Trophoblast cell (in vitro differentiated cells and primary cell): ENCODE results near the gene HDDC3.
A peak's percentile ranks its signal among the peaks of the same experiment; 100 is the strongest.

Source experiments
- DNase-seq, 2 donors: peaks; one replicate each; pipeline ENCODE4 v3.0.0-alpha.2; 2016
- H2AFZ ChIP-seq: 2 replicates; pipeline ENCODE4 v1.6.1; 2013; ENCODE audit warnings: low read length, moderate library complexity, mild to moderate bottlenecking; ENCODE audit not compliant: insufficient read depth, poor library complexity
- H2AK5ac ChIP-seq: 2 replicates; pipeline ENCODE4 v1.6.1; 2013; ENCODE audit warnings: mild to moderate bottlenecking, low read length
- H2BK120ac ChIP-seq: 2 replicates; pipeline ENCODE4 v1.6.1; 2013; ENCODE audit warnings: low read length, mild to moderate bottlenecking, moderate library complexity; ENCODE audit not compliant: insufficient read depth, poor library complexity
- H2BK12ac ChIP-seq: 2 replicates; pipeline ENCODE4 v1.6.1; 2013; ENCODE audit warnings: mild to moderate bottlenecking, low read length, moderate library complexity
- H2BK5ac ChIP-seq: 2 replicates; pipeline ENCODE4 v1.6.1; 2013; ENCODE audit warnings: low read length, low read depth, moderate library complexity, mild to moderate bottlenecking; ENCODE audit not compliant: poor library complexity
- H3K14ac ChIP-seq: 2 replicates; pipeline ENCODE4 v1.6.1; 2013; ENCODE audit warnings: mild to moderate bottlenecking, low read length
- H3K18ac ChIP-seq: 2 replicates; pipeline ENCODE4 v1.6.1; 2013; ENCODE audit warnings: mild to moderate bottlenecking, low read length
- H3K23ac ChIP-seq: 2 replicates; pipeline ENCODE4 v1.6.1; 2013; ENCODE audit warnings: low read length
- H3K27ac ChIP-seq: 2 replicates; pipeline ENCODE4 v1.5.1; 2013; ENCODE audit warnings: low read depth, mild to moderate bottlenecking, inconsistent platforms, low read length, moderate library complexity
- H3K27me3 ChIP-seq: 2 replicates; pipeline ENCODE4 v1.6.1; 2013; ENCODE audit warnings: inconsistent platforms, mild to moderate bottlenecking, low read length, moderate library complexity; ENCODE audit not compliant: insufficient read depth
- H3K36me3 ChIP-seq, 2 experiments: 1 replicate in 1 of 2; 2 replicates in 1 of 2; pipeline ENCODE4 v1.6.1; 2013; ENCODE audit warnings: low read length in 2 of 2, mild to moderate bottlenecking in 2 of 2, moderate library complexity in 1 of 2; ENCODE audit not compliant: insufficient read depth in 2 of 2, control insufficient read depth in 1 of 2
- H3K4ac ChIP-seq: 2 replicates; pipeline ENCODE4 v1.6.1; 2013; ENCODE audit warnings: low read depth, mild to moderate bottlenecking, low read length, moderate library complexity
- H3K4me1 ChIP-seq, 2 experiments: 1 replicate in 1 of 2; 2 replicates in 1 of 2; pipeline ENCODE4 v1.6.1; 2013; ENCODE audit warnings: low read length in 2 of 2, mild to moderate bottlenecking in 2 of 2, moderate library complexity in 1 of 2; ENCODE audit not compliant: insufficient read depth in 2 of 2, control insufficient read depth in 1 of 2
- H3K4me2 ChIP-seq: 2 replicates; pipeline ENCODE4 v1.6.1; 2013; ENCODE audit warnings: inconsistent platforms, mild to moderate bottlenecking, low read length, moderate library complexity
- H3K4me3 ChIP-seq: 2 replicates; pipeline ENCODE4 v1.5.1; 2013; ENCODE audit warnings: mild to moderate bottlenecking, low read depth, low read length, inconsistent platforms
- H3K79me1 ChIP-seq: one replicate; pipeline ENCODE4 v1.6.1; 2013; ENCODE audit warnings: low read length
- H3K79me2 ChIP-seq: 2 replicates; pipeline ENCODE4 v1.6.1; 2013; ENCODE audit warnings: low read length, mild to moderate bottlenecking; ENCODE audit not compliant: control insufficient read depth, insufficient read depth, poor library complexity
- H3K9ac ChIP-seq: 2 replicates; pipeline ENCODE4 v1.6.1; 2013; ENCODE audit warnings: mild to moderate bottlenecking, low read length
- H3K9me3 ChIP-seq: 2 replicates; pipeline ENCODE4 v1.6.1; 2013; ENCODE audit warnings: low read depth, mild to moderate bottlenecking, control low read depth, inconsistent platforms, low read length; ENCODE audit not compliant: insufficient read depth
- H4K12ac ChIP-seq: 2 replicates; pipeline ENCODE4 v1.6.1; 2013; ENCODE audit warnings: low read depth, mild to moderate bottlenecking, low read length, moderate library complexity
- H4K8ac ChIP-seq: 2 replicates; pipeline ENCODE4 v1.6.1; 2013; ENCODE audit warnings: low read depth, mild to moderate bottlenecking, low read length, moderate library complexity
- H4K91ac ChIP-seq: one replicate; pipeline ENCODE4 v1.6.1; 2013; ENCODE audit warnings: low read depth, mild to moderate bottlenecking, low read length, moderate library complexity
- WGBS: extraction: QIAGEN DNeasy Blood & Tissue Kit; methylation state at CpG from one replicate; pipeline ENCODE4 v1.1.7; 2013; ENCODE audit warnings: missing lambda C conversion rate; ENCODE audit not compliant: insufficient read length, insufficient coverage; ENCODE audit errors: extremely low coverage; 5-methylcytosine and 5-hydroxymethylcytosine counted together

Gene HDDC3

GRCh38 chr15:90904746-90905145, 27.6 kb downstream of the HDDC3 start:
- peaks cover 4% of the 10 kb centered on the region for H3K79me1 ChIP-seq
- no peak overlapping the region for H3K27ac ChIP-seq
- H4K91ac ChIP-seq = no peak overlapping the region
- WGBS = no CpG with 5 or more reads among the region's 9 CpGs
- H3K4me2 ChIP-seq = no peak overlapping the region
- H3K4me3 ChIP-seq = no peak overlapping the region
- H2BK120ac ChIP-seq = no peak overlapping the region
- H2BK5ac ChIP-seq = no peak overlapping the region
- H3K4me1 ChIP-seq = peaks cover 5 to 9% of the 10 kb centered on the region in 2 experiments
- H3K23ac ChIP-seq = no peak overlapping the region
- no peak for DNase-seq
- H4K8ac ChIP-seq = no peak overlapping the region
- H3K9ac ChIP-seq = no peak overlapping the region
- no peaks in the 10 kb centered on the region for H3K27me3 ChIP-seq
- no peak overlapping the region for H4K12ac ChIP-seq
- peaks cover 25 to 26% of the 10 kb centered on the region in 2 experiments for H3K36me3 ChIP-seq
- H2BK12ac ChIP-seq = no peak overlapping the region
- H2AFZ ChIP-seq = no peak overlapping the region
- H3K9me3 ChIP-seq = no peaks in the 10 kb centered on the region
- H3K18ac ChIP-seq = no peak overlapping the region
- H2AK5ac ChIP-seq = no peak overlapping the region
- no peak overlapping the region for H3K4ac ChIP-seq
- H3K79me2 ChIP-seq = peaks cover 2% of the 10 kb centered on the region
- no peak overlapping the region for H3K14ac ChIP-seq

DNA sequence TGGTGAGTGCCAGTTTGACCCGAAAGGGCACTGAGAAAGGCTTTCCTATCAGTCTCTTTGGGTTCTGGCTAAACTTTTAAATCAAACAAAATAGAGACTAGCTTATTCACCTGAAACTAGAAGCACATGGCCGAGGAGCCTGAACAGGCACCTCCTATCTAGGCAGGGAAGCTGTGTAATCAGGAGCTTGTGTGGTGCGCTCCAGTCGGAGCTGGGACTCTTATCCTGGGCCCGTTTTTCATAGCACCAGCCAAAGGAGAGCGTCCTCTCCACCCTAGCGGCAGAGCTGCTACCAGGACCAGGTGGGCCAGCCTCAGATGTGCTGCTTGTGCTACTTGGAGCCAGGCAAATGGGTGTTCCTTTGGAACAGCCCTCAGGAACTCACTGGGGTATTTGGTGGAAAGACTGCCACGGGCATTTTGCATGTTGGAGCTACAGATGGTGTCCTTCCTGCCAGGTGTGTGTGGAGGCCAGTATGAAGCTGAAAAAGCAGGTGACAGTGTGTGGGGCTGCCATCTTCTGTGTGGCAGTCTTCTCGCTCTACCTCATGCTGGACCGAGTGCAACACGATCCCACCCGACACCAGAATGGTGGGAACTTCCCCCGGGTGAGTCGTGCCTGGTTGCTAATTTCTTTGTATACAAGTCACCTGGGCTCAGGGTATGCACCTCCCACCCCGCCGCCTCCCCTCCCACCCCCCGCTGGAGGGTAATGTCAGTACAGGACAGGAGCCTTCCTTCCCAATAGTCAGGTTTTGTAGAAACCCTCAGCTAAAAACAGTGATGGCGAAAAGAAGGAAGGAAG, 28.4 kb downstream of the HDDC3 start:
- no peak overlapping the region for H3K9ac ChIP-seq
- H3K4me1 ChIP-seq = peaks cover 5 to 9% of the 10 kb centered on the region in 2 experiments
- no peak overlapping the region for H2BK120ac ChIP-seq
- no peak overlapping the region for H4K12ac ChIP-seq
- H2AFZ ChIP-seq = no peak overlapping the region
- H4K8ac ChIP-seq = no peak overlapping the region
- no peak overlapping the region for H4K91ac ChIP-seq
- H3K18ac ChIP-seq = no peak overlapping the region
- peaks cover 4% of the 10 kb centered on the region for H3K79me1 ChIP-seq
- H3K4ac ChIP-seq = no peak overlapping the region
- H2BK5ac ChIP-seq = no peak overlapping the region
- H3K27me3 ChIP-seq = no peaks in the 10 kb centered on the region
- no CpG with 5 or more reads among the region's 18 CpGs for WGBS
- peak in 1 of 2 donors; percentile 23 for DNase-seq
- H2AK5ac ChIP-seq = no peak overlapping the region
- no peak overlapping the region for H3K14ac ChIP-seq
- H3K79me2 ChIP-seq = peaks cover 2% of the 10 kb centered on the region
- no peak overlapping the region for H2BK12ac ChIP-seq
- H3K9me3 ChIP-seq = no peaks in the 10 kb centered on the region
- H3K27ac ChIP-seq = no peak overlapping the region
- peak overlapping the region; percentile 82 for H3K4me2 ChIP-seq
- H3K36me3 ChIP-seq = peaks cover 22 to 25% of the 10 kb centered on the region in 2 experiments
- no peak overlapping the region for H3K23ac ChIP-seq
- H3K4me3 ChIP-seq = no peak overlapping the region

DNA sequence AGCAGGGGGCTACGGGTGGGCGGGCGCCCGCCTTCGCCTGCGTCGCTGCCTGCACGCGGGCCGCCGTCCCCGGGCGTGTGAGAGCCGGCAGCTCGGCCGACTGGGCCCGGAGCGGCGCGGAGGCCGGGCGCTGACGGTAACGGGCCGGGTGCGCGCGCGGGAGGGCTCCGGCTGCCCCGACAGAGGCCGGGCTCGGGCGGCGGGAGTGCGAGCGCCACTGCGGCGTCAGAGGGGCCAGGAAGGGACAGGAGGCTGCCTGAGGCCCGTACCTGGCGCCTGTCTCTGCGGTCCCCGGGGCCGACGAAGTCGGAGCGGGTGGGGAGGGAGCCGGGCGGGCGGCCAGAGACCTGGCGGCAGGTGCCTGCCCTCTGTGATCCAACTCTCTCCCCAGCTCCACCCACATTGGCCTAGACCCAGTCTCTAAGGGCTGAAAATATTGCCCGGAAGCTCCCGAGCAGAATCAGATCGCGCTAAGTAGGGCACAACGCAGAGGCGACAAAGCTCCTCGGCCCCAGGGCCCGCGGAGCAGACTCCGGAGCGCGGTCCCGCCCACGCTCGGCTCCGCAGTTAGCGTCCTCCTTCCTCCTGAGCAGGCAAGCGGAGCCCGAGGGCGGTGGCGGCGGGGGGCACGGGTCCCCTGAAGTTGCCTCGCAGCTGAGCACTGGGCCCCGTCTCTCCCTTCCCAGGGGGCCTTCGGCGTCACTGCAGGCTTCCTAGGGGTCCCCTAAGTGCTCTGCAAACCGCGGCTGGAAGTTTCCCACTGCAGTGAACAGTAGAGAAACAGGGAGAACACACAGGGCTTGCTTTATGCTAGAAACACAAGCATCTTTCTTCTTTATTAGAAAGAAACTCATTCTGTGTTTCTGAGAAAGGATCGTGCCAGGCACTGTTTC, 29.3 kb downstream of the HDDC3 start, which contains the start of gene MAN2A2:
Gene MAN2A2 (plus strand): TSS at position 463 of the 893 bp plus-strand sequence. CDS start 906 bp downstream, outside the sequence.
- peaks cover 2% of the 10 kb centered on the region for H3K79me2 ChIP-seq
- H3K9ac ChIP-seq = peak within 1 kb of the TSS; percentile 91
- H2AFZ ChIP-seq = peak within 1 kb of the TSS; percentile 86
- peak within 1 kb of the TSS; percentile 98 for H4K8ac ChIP-seq
- peak within 1 kb of the TSS; percentile 42 for H3K4ac ChIP-seq
- peak; percentile 64 to 72 for DNase-seq
- peak within 1 kb of the TSS; percentile 83 for H3K27ac ChIP-seq
- peaks cover 5 to 9% of the 10 kb centered on the region in 2 experiments for H3K4me1 ChIP-seq
- peak within 1 kb of the TSS; percentile 94 for H2BK120ac ChIP-seq
- peaks cover 4% of the 10 kb centered on the region for H3K79me1 ChIP-seq
- H2AK5ac ChIP-seq = no peak within 1 kb of the TSS
- H4K91ac ChIP-seq = peak within 1 kb of the TSS; percentile 92
- H3K36me3 ChIP-seq = peaks cover 21 to 25% of the 10 kb centered on the region in 2 experiments
- H3K9me3 ChIP-seq = no peaks in the 10 kb centered on the region
- peak within 1 kb of the TSS; percentile 90 for H2BK12ac ChIP-seq
- H2BK5ac ChIP-seq = peak within 1 kb of the TSS; percentile 79
- H3K23ac ChIP-seq = no peak within 1 kb of the TSS
- H3K27me3 ChIP-seq = no peaks in the 10 kb centered on the region
- H3K18ac ChIP-seq = peak within 1 kb of the TSS; percentile 87
- peak within 1 kb of the TSS; percentile 86 for H3K4me3 ChIP-seq
- no CpG with 5 or more reads among the region's 81 CpGs for WGBS
- H3K14ac ChIP-seq = peak within 1 kb of the TSS; percentile 88
- peak within 1 kb of the TSS; percentile 95 for H4K12ac ChIP-seq
- peak within 1 kb of the TSS; percentile 82 for H3K4me2 ChIP-seq
